Muscle of arm (tissue), 14 donors: ENCODE results near the gene SPEM1. TPM values are rescaled to one million over a fixed set of nuclear protein-coding genes. Genes with fewer than 3 reads are reported as not detected.

ENCODE experiments used
- DNase-seq: peaks from one replicate; pipeline ENCODE4 v3.0.0-alpha.2; 2013
- long read RNA-seq, 11 donors: transcript quantifications; one replicate each; lab custom pipeline, GENCODE V29; 2026
- polyA plus RNA-seq, 12 donors: library from polyadenylated mRNA; unstranded; fragments of 120-200 nt; gene quantifications; one replicate each; pipeline ENCODE4 v1.2.1, GENCODE V29; 2013; ENCODE audit not compliant: insufficient read length in 12 of 12

The SPEM1 gene, protein sequence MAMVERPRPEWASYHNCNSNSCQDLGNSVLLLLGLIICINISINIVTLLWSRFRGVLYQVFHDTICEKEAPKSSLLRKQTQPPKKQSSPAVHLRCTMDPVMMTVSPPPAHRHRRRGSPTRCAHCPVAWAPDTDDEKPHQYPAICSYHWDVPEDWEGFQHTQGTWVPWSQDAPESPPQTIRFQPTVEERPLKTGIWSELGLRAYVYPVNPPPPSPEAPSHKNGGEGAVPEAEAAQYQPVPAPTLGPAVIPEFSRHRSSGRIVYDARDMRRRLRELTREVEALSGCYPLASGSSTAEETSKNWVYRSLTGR
- polyA plus RNA-seq, result not detected
- long read RNA-seq, donor 1, result 0 reads
- long read RNA-seq, donor 2, result 0 reads
- long read RNA-seq, donor 3, result 0 reads
- long read RNA-seq, donor 4, result 0 reads
- long read RNA-seq, donor 5, result 0 reads
- long read RNA-seq, donor 6, result 0 reads
- long read RNA-seq, donor 7, result 0 reads
- long read RNA-seq, donor 8, result 0 reads
- long read RNA-seq, donor 9, result 0 reads
- long read RNA-seq, donor 10, result 0 reads
- long read RNA-seq, donor 11, result 0 reads

DNA sequence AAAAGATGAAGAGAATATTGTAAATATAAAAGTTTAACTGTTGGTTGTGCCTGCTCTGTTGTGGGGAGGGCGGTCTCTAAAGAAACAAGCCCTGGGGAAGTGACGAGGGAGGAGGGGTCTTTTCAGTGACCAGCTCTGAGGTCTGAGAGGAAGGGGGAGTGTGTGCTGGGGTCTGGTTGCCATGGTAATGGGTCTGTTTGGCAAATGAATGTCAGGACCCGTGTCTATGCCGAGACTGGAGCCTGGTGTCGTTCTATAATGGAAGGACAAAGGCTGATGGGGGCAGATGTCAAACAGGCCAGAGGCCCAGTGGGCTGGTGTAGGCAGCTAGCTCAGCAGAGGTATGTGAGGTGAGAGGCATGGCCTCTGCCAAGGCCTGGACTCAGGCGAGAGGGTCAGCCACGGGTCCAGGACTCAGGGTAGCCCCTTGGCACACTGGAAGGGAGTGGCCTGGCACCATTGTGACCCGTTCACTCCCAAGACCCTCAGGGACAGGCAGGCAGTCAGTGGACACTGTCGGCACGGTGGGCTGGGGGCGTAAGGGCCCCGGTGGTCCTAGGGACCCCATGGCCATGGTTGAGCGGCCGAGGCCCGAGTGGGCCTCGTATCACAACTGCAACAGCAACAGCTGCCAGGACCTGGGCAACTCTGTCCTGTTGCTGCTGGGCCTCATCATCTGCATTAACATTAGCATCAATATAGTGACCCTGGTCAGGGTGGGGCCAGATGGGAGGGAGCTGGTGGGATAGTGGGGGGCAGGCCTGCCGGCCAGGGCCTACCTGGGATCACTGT is at the start of gene SPEM1:
TSS of gene SPEM1 (plus strand) at position 506 of the 792 bp plus-strand sequence. CDS start at position 567, 61 bp downstream.
- no peak for DNase-seq

DNA sequence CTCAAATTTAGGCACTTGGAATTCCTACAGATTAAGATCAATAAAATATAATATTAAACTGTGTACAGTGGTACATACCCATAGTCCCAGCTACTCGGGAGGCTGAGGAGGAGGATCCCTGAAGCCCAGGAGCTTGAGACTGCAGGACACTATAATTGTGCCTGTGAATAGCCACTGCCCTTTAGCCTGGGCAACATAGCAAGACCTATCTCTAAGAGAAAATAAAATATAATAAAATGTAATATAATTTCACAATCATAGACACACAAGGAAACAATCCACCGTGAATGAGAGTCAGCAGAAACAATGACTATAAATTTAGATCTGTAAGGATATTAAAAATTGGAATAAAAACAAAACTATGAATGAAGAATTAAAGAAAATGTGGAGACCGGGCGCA is 49.3 kb upstream of the SPEM1 start:
- no peak for DNase-seq

DNA sequence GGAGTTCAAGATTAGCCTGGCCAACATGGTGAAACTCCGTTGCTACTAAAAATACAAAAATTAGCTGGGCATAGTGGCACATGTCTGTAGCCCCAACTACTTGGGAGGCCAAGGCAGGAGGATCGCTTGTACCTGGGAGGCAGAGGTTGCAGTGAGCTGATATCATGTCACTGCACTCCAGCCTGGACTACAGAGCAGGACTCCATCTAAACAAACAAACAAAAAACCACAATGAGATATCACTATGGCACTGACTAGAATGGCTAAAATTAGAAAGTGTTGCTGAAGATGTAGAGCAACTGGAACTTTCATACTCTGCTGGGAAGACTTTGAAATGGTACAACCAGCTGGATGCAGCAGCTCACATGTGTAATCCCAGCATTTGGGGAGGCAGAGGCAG is 45.8 kb upstream of the SPEM1 start:
- no peak for DNase-seq

DNA sequence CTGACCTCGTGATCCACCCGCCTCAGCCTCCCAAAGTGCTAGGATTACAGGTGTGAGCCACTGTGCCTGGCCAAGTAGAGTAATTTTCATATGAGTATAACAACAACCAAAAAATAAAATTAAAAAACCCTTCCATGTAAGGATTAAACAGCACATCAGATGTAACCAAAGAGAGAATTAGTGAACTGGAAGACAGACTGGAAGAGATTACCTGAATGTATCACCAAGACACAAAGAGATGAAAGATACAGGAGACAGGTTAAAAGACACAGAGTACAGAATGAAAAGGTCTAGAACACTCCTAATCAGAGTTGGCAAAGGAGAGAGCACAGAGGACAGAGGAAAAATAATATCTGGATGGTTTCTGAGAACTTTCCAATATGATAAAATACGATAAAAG is 41.0 kb upstream of the SPEM1 start:
- DNase-seq, result no peak

DNA sequence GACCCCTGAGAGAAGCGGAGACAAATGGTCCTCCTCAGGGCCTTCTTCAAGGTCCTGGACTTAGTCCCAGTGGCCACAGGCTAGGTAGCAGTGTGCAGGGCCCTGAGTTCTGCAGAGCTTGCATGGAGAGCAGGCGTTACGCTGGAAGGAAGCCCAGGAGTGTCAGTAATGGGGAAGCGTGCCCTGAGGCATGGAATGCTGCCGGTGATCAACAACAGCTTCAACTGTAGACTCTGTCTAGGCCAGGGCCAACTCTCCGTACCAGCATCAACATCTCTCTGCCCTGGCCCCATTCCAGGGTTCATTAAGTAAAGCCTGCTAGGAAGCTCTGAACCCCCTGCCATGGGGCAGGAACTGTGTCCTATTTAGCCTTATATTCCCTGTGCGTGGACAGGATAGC is 39.8 kb upstream of the SPEM1 start:
- DNase-seq, result no peak

DNA sequence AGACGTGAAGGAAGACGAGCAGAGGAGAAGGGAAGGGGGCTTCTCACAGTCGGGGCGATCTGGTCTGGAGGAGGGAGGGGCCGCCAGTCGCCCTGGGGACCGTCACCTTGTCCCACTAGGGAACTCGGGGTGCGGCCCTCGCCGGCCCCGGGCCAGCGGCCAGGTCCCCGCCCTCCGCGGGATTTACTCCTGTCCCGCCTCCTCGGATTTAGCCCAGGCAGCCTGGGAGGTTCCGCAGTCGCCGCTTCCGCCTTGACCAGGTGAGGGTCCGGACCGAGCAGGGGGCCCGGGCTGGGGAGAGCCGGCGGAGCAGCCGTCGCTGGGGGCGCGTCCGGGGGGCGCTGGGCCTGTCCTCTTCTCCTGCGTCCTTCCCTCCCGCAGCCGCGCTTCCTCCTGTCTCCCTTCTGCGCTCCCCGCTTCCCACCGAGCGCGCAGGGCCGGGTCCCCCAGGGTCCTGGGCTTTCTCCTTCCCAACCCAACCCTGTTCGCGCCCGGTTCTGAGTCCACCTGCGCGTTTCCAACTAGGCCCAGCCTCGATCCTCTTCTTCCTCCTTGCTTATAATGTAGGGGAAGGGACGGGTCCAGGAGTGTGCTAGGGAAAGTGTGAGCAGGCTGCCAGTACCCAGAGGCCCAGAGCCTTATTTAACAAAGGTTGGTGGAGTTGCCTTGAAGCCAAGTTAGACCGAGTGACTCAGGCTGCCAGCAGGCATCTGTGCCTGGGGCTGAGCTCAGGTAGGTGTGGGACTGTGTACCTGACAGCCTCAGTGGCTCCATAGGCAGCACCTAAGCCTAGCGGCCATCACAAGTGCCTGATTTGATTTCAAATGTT is 39.1 kb upstream of the SPEM1 start, which contains the start of gene TNK1:
TSS of gene TNK1 (plus strand) at position 235 of the 829 bp plus-strand sequence. CDS start 1,838 bp downstream, outside the sequence.
- no peak for DNase-seq

DNA sequence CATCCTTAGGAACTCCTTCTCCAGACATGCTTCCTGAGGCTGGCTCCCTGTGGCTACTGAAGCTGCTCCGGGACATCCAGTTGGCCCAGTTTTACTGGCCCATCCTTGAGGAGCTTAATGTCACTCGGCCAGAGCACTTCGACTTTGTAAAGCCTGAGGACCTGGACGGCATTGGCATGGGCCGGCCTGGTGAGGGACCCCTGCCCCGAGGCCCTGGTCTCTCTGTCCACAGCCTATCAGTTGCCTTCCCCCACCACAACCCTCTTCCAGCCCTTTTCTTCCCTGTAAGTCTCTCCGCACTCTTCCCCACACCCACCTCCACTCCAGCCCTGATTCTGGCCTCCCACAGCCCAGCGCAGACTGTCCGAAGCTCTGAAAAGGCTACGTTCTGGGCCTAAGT is 37.2 kb upstream of the SPEM1 start:
- no peak for DNase-seq

DNA sequence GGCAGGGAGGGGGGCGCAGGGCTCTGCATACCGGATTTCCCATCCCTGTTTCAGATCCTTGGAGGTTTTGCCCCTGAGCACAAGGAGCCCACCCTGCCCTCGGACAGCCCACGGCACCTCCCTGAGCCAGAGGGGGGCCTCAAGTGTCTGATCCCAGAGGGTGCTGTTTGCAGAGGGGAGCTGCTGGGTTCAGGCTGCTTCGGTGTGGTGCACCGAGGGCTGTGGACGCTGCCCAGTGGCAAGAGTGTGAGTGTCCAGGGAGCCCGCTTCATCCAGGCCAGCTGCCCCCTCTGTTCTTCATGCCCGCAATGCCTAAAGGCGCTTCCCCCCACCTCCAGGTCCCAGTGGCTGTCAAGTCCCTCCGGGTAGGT is 36.8 kb upstream of the SPEM1 start:
- DNase-seq, result no peak

DNA sequence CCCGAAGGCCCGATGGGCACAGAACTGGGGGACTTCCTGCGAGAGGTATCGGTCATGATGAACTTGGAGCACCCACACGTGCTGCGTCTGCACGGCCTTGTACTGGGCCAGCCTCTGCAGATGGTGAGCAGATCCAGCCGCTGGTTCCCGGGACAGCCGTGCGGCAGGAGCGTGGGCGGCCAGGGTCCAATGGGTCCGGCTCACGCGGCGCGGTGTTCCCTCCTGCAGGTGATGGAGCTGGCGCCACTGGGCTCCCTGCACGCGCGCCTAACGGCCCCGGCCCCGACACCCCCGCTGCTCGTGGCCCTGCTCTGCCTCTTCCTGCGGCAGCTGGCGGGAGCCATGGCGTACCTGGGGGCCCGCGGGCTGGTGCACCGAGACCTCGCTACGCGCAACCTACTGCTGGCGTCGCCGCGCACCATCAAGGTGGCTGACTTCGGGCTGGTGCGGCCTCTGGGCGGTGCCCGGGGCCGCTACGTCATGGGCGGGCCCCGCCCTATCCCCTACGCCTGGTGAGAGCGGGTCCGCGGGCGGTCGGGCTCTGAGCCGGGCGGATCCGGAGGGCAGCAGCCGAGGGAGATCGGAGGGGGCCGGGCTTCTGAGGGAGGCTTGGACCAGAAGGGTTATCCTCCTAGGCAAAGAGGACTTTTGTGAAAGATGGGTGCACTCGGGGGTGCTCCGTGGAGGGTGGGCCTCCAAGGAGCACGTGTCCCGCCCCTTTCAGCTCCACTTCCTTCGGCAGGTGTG is 36.2 kb upstream of the SPEM1 start:
- DNase-seq, result no peak

DNA sequence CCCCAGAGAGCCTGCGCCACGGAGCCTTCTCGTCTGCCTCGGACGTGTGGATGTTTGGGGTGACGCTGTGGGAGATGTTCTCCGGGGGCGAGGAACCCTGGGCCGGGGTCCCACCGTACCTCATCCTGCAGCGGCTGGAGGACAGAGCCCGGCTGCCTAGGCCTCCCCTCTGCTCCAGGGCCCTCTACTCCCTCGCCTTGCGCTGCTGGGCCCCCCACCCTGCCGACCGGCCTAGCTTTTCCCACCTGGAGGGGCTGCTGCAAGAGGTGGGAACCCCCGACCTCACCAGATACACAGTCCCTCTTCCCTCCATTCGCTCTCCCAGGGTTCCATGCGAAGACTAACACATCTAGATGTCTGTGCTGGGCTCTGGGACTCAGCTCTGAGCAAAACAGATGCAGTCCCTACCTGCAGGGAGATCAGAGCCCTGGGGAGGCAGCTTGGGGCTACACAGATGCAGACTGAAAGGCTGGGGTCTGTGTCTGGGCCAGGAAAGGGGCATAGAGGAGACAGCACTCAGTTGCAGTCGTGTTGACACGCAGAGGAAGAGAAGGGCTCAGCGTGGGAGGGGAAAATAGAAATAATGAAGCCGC is 35.5 kb upstream of the SPEM1 start:
- no peak for DNase-seq

DNA sequence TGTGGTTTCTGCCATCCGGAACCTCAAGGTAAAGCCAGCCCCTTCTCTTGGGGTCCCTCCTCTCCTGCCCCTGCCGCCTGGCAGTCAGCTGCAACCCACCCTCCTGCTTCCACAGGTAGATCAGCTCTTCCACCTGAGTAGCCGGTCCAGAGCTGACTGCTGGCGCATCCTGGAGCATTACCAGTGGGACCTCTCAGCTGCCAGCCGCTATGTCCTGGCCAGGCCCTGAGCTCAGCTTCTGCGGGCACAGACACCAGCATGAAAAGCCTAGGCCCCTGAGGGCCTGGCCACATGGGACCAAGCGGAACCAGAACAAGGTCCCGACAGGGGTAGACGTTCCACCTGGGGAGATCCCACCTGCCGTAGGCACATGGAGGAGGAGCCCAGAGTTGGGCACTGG is 31.3 kb upstream of the SPEM1 start:
- no peak for DNase-seq

DNA sequence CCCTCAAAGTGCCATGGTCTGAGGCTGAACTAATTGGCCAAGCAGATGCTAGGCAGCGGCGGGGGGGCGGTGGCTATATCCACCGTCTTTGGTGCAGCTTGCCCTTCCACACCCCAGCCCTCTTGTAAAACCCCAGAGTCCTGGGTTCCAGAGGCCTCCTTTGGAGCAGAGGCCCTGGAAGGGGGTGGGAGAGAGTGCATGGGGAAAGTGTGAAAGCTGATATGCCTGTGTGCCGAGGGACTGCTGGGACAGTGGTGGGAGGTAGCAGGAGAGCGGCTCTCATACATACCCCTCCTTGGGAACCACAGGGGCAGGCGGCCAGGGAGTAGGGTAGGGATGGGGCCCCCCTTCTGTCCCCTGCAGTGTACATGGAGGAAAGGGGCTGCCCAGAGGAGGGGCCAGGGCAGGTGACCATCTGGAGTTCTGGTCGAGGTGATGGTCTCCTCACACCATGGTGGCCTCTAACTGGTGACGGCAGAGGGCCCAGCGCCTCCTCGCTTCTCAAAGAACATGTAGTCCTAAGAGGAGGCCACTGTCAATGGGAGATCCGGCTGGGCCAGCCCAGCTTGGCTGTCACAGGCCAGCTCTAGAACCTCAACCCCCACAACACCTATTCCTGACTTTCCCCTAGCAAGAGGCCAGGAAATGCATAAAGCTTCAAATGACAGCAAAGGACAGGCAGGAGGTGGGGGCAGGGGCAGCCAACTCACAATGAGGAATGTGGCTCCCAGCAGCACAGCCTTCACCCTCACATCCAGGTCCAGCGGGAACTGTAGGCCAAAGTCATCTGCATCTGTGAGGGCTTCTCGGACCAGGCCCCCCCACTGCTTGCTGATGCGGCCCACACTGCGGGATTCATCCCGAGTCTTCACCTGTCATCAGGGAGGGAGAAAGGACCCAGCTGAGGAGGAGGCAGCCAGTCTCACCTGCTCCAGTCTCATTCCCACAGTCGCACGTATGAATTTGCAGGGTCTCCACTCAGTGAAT is 29.9 kb upstream of the SPEM1 start:
- no peak for DNase-seq

DNA sequence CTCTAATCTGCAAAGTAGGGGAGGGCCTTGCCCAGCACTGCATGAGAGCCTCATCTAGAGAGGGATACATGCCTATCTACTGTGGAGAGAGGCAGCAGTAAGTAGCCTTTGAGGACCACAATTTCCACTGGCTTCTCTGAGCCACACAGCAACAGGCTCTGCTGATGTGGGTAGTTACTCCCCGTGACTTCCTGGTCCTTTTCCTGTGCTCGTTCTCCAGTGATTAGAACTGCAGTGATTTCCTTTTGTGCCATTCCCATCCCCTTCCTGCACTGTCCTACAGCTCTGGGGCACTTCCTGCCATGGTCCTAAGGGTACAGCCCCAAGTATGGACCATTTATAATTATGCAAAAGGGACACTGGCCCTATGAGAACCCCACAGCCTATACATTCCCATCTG is 28.8 kb upstream of the SPEM1 start:
- DNase-seq, result no peak

DNA sequence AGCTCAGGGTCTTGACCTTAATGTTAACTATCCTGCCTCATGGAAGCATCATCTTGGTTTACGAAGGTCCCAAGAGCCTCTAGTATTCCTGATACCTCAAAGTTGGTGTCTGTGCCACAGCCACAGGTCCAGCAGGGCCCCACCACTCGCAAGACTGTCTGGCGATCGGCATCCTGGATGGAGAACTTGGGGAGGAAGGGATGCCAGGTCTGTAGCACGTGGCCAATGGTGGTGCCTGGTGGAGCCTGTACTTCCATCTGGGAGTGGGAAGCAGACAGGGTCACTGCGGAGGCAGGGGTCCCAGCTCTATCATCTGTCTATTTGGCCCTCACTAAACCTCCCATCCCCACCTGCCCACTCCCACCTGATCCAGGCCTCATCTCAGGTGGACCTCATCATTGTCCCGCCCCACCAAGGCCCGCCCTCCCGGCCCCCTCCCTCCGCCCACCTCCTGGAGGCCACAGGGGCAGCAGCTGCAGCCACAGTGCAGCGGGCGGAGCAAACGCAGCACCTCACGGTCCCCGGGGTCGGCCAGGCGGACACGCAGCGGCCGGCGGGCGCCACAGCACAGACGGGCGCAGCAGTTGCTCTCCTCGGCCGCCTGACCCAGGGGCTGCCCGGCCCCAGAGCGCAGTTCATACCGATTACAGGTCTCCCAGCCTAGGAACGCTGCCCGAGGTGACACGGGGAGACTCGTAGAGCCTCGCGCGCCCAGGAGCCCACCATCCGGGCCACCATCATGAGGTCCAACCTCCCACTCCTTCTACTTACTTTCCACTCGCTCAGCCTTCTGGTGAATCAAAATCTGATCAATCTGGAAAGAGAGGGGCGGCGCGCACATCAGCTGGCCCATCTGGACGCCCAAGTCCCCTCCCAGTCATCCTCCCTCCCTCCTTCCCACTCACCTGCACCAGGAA is 27.2 kb upstream of the SPEM1 start:
- DNase-seq, result no peak

DNA sequence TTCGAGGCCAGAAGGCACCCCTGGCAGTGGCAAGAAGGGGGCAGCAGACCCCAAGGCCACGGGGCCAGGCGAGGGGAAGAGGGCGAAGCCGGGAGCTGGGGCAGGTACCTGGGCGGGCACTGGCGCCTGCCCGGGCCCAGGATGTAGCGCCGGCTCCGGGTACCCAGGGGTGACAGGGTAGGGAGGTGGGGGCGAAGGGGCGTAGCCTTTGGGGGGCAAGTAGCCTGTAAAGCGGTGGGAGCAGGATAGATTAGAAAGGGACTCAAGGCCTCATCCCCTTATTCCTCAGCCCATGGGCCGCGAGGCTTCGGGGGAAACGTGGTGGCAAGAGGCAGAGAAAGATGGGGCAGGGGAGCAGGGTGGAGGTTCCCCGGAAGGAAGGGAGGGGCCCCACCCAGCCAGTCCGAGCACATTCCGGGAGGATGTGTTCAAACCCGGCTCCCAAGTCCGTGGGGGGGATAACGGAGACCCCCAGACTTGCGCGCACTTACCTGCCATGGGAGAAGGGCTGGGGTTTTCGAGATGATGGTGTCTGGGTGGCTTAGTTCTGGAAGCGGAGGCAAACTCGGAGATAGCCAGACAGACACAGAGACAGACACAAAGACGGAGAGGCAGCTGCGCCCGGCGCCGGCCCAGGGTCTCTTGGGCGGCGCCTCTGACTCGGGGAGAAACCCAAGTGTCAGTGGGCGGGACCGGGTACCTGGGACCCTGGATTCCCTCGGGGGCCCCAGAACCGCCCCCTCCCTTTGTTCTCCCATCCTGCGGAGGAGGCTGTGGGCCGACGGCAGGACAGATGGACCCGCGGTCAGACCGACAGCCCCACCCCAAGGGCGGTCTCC is 26.3 kb upstream of the SPEM1 start:
- DNase-seq, result no peak

DNA sequence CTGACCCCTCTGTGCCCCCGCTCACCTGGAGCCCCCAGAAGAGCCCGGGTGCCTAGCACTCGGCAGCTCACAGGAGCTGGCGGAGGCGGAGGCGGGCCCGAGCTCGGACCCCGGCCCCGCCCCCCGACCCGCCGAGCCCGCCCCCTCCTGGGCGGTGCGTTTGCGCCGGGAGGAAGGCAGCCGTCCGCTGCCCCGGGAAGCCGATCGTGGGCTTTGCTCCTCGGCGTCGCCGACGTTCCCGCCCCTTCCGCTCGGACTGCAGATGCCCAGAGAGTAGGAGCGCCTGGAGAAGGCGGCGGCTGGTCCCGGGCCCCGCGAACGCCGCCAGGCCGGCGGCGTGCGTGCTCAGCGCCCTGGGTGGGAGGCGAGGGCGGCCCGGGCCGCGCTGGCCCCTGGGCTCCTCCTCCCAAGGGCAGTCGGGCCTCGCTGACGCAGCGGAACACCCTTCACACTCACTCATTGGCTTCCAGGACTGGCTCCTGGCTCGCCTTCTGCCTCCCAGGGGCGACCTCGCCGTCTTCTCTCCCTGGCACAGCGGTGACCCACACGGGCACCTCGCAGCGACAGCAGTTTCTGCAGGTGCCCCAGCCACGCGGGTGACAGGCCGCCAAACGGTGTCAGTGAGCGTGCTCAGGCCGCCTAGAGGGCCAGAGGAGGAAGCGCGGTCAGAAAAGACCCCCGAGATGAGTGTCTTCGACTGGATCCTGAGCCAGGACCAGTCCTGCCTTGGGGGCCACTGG is 25.5 kb upstream of the SPEM1 start, which contains the start of gene PLSCR3:
TSS of gene PLSCR3 (minus strand) at position 74 of the 740 bp plus-strand sequence. CDS start 415 bp downstream, outside the sequence.
- peak; percentile 83 for DNase-seq
